ENCODE data around the gene ZPBP2.

DNA sequence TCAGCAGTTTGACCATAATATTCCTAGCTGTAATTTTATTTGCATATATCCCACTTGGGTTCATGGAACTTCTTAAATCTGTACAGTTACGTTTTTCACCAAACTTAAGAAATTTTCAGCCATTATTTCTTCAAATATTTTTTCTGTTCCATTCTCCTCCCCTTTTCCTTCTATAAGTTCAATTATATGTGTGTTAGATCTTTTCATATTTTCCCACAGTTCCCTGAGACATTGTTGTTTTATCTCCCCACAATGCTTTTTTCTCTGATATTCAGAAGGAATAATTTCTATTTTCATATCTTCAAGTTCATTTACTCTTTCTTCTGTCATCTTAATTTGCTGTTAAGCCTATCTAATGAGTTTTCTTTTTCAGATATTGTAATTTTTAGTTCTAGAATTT, 29.9 kb upstream of the ZPBP2 start:
- TF ChIP-seq POLR2A (IDR thresholded peaks at IDR 0.05; ENCODE audit: low read depth) (no peak), POLR2AphosphoS5 (IDR thresholded peaks at IDR 0.05) (no peak), EP300 (IDR thresholded peaks at IDR 0.05) (no peak)
- TF ChIP-seq, protein P1, sequence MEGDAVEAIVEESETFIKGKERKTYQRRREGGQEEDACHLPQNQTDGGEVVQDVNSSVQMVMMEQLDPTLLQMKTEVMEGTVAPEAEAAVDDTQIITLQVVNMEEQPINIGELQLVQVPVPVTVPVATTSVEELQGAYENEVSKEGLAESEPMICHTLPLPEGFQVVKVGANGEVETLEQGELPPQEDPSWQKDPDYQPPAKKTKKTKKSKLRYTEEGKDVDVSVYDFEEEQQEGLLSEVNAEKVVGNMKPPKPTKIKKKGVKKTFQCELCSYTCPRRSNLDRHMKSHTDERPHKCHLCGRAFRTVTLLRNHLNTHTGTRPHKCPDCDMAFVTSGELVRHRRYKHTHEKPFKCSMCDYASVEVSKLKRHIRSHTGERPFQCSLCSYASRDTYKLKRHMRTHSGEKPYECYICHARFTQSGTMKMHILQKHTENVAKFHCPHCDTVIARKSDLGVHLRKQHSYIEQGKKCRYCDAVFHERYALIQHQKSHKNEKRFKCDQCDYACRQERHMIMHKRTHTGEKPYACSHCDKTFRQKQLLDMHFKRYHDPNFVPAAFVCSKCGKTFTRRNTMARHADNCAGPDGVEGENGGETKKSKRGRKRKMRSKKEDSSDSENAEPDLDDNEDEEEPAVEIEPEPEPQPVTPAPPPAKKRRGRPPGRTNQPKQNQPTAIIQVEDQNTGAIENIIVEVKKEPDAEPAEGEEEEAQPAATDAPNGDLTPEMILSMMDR (IDR thresholded peaks at IDR 0.05): no peak
